HG03432 (cell line): ENCODE measurements around the gene PPP3CA.
"Not testable (repeated sequence)": the region's sequence is repeated elsewhere in the genome, so short reads cannot be mapped to it uniquely, and the experiment has no call there.

Source experiments
- ATAC-seq: cut with Tn5 transposase; IDR thresholded peaks from one replicate; pipeline ENCODE4 v1.9.1; 2021; ENCODE audit warnings: mild to moderate bottlenecking, moderate library complexity; ENCODE audit not compliant: unreplicated experiment

Gene PPP3CA

GRCh38 chr4:101022151-101023024 is 324.9 kb downstream of the PPP3CA start:
- no peak for ATAC-seq

DNA sequence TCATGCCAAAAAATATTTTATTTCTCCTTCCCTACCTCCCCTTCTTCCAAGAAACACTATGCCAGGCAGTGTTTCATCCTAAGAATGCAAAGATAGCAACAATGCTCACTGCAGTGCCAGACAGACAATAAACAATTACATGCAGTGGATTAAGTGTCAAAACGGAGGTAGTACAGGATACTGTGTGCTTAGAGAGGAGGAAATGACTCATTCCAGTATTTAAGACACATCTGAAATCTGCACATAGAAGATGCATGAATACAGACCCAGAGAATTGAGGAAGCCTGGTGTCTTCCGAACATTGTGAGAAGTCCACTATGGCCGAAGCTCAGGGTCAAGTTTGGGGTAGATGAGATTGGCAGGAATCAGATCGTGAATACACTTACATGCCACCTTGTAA is 326.4 kb downstream of the PPP3CA start:
- ATAC-seq, result peak; percentile 58

DNA sequence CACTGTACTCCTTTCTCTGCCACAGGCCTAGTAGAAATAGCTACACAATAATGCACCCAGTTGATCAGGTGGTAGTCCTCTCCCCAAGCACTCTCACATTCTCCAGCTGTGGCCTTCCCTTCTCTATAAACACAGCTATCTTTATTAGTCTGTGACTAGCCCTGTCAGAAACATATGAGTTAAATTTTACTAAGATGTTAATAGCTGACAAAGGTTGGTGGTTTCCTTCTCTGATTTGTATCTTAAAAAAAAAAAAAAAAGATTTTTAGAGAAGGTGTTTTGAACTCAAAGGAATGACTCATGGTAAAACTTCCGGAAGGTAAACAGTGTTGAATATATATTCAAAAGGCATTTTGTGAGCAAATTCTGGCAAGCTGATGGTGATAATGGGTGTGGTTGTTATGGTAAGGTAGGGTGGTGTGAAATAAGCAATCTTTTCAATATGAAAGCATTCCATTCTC is 327.4 kb downstream of the PPP3CA start:
- peak; percentile 64 for ATAC-seq

GRCh38 chr4:101019313-101019712 is 328.0 kb downstream of the PPP3CA start:
- ATAC-seq, result no peak

DNA sequence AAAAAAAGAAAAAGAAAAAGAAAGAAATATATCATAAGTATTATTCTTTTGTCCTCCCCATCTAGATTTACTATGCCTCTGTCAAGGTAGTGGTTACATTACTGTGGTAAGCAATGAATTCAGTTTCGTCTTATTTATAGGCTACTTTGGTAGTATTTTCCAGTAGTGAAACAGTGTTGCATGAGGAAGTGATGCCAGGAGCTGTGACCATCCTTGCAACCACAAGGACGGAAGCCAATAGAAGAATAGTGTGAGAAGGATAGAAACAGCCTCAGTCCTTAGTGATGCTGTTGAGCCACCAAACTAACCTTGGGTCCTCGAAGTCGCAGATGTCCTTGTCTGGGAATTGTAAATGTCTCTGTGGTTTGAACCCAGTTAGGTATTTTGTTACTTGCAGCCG is 328.5 kb downstream of the PPP3CA start:
- ATAC-seq, result peak; percentile 64

GRCh38 chr4:101014417-101014816 is 332.9 kb downstream of the PPP3CA start:
- peak; percentile 42 for ATAC-seq

DNA sequence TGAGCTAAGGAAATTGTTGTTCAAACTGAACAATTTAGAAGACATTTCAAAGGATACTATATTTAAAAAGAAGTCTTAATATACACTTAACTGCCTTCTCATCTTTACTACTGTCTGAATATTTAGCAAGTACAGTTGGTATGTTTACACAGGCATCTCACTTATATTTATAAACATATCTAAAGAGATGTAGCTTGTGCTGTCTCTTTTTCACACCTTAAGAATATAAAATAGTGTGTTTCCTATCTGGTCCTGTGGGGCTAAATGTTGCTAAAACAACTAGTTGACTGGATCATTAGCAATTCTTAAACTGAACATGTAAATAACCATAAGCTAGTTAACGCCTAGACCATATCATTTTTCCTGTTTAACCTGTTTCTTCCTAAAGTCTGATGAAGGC is 336.3 kb downstream of the PPP3CA start:
- ATAC-seq, result no peak

DNA sequence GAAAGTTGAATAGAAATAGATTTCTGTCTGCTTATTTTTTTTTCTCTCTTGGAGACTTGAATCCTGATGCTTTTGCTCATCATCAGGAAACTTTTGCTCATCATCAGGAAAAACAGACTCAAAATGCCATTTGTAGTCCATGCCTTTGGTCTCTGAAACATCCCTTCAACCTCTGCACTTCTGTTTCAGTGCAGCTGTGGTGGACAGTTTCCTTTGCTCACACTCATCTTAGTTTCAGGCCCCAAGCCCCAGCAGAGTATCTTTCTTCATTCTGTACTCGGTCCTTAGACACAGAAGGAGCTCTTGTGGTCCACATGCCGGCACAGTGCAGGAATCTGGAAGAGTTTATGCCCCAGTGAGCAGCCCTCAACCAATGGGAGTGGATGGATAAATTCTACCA is 337.9 kb downstream of the PPP3CA start:
- peak; percentile 65 for ATAC-seq

DNA sequence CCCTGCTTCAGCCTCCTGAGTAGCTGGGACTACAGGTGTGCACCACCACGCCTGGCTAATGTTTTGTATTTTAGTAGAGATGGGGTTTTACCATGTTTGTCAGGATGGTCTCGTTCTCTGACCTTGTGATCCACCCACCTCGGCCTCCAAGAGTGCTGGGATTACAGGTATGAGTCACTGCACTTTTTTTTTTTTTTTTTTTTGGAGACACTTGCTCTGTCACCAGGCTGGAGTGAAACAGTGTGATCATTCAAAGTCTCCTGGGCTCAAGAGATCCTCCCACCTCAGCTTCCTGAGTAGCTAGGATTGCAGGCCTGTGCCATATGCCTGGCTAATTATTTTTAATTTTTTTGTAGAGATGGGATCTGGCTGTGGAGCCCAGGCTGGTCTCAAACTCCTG is 338.8 kb downstream of the PPP3CA start:
- no peak for ATAC-seq

DNA sequence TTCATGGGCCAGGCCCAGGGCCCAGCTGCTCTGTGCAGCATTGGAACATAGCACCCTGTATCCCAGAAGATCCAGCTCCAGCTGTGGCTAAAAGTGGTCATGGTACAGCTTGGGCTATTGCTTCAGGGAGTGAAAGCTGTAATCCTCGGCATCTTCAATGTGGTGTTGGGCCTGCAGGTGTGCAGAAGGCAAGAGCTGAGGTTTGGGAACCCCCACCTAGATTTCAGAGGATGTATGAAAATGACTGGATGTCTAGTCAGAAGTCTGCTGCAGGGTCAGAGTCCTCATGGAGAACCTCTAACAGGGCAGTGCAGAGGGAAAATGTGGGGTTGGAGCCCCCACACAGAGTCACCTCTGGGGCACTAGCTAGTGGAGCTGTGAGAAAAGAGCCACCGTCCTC is 341.7 kb downstream of the PPP3CA start:
- ATAC-seq, result peak; percentile 47

GRCh38 chr4:101000496-101000895 is 346.8 kb downstream of the PPP3CA start:
- no peak for ATAC-seq

- no peak for ATAC-seq
These were observed 351.7 kb downstream of the PPP3CA start for GRCh38 chr4:100995671-100996070.

DNA sequence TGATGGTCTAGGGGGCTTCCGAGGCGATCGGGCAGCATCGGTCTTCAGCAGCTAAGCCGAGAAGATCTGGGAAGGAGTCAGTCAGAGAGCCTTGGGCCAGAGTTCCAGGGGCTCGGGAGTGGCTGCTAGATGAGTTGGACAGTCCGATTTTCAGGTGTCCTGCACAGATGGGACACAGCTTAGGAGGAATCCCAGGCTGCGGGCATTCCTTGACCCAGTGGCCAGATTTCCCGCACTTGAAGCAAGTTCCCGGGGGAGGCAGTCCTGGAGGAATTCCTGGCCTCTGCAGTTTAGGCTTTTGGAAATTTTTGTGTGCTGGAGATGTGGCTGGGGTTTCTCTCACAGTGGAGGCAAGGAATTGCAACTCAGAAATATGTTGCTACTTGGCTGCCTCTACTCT is 352.3 kb downstream of the PPP3CA start:
- not testable (repeated sequence) for ATAC-seq

- ATAC-seq, result not testable (repeated sequence)
These were observed 355.8 kb downstream of the PPP3CA start for GRCh38 chr4:100991332-100992069.

- no peak for ATAC-seq
These were observed 357.9 kb downstream of the PPP3CA start for GRCh38 chr4:100989401-100989800.

- no peak for ATAC-seq
These were observed 358.4 kb downstream of the PPP3CA start for GRCh38 chr4:100988876-100989275.

GRCh38 chr4:100986360-100986868 is 360.9 kb downstream of the PPP3CA start:
- ATAC-seq, result no peak

DNA sequence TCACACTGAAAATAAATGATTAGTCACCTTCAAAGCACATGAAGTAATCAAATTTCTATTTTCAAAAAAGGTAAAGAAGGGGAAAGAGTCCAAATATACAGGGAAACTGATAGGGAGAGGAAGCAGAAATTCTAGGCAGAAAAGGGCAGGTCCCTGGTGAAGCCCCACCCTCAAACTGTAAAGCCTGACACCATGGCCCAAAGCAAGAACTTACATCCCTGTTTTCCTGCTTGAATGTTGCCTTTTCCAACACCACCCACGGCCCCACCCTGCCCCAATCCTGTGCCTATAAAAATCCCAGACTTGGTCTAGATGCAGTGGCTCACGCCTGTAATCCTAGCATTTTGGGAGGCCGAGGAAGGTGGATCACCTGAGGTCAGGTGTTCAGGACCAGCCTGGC is 361.8 kb downstream of the PPP3CA start:
- ATAC-seq, result no peak

- ATAC-seq, result no peak
These were observed 362.4 kb downstream of the PPP3CA start for GRCh38 chr4:100984901-100985300.

DNA sequence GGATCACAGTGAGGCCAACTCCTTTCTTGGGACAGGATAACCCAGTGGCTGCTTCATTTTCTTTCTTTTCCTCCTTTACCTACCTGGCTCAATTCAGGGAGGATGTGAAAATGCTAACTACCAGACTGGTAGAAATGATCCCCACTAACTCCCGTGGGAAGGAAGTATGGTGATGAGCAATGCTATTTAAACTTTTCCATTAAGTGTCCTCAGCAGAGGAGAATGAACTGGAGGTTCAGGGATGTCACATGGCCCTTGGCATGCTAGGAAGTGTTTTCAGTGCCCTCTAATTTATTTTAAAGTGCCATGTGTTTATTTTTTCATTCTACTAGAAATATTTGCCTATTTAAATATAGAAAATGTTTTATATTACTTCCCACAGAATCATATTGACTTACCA is 363.9 kb downstream of the PPP3CA start:
- ATAC-seq, result no peak

GRCh38 chr4:100982345-100982744 is 365.0 kb downstream of the PPP3CA start:
- no peak for ATAC-seq
